Loucy (cell line): ENCODE measurements around the gene BTBD6.

ENCODE experiments used
- H2AFZ ChIP-seq: fragments of 200-600 bp; sonication (generic); 2 replicates; pipeline ENCODE4 v1.6.0; 2016; ENCODE audit warnings: antibody characterized with exemption, mild to moderate bottlenecking, low read length, moderate library complexity
- H3F3A ChIP-seq: fragments of 200-600 bp; 2 replicates; pipeline ENCODE4 v1.6.0; 2016; ENCODE audit warnings: antibody characterized with exemption, low read depth, mild to moderate bottlenecking
- H3K27me3 ChIP-seq: fragments of 200-600 bp; sonication (generic); 2 replicates; pipeline ENCODE4 v1.6.1; 2014; ENCODE audit warnings: low read length, mild to moderate bottlenecking; ENCODE audit not compliant: insufficient read depth, poor library complexity, severe bottlenecking
- H3K36me3 ChIP-seq: fragments of 200-600 bp; sonication (generic); 2 replicates; pipeline ENCODE4 v1.6.1; 2016; ENCODE audit warnings: low read length; ENCODE audit not compliant: insufficient read depth
- H3K4me1 ChIP-seq: fragments of 200-600 bp; sonication (generic); 2 replicates; pipeline ENCODE4 v1.5.1; 2014; ENCODE audit warnings: low read length, mild to moderate bottlenecking; ENCODE audit not compliant: insufficient read depth, poor library complexity, severe bottlenecking
- H3K4me2 ChIP-seq: fragments of 200-600 bp; sonication (generic); 2 replicates; pipeline ENCODE4 v1.6.0; 2014; ENCODE audit warnings: antibody characterized with exemption, low read length, low read depth, mild to moderate bottlenecking; ENCODE audit not compliant: poor library complexity, severe bottlenecking
- H3K4me3 ChIP-seq: fragments of 200-600 bp; sonication (generic); 2 replicates; pipeline ENCODE4 v1.5.1; 2014; ENCODE audit warnings: low read length, mild to moderate bottlenecking, mixed read lengths; ENCODE audit not compliant: poor library complexity, severe bottlenecking
- H3K79me2 ChIP-seq: fragments of 200-600 bp; sonication (generic); 2 replicates; pipeline ENCODE4 v1.6.1; 2014; ENCODE audit warnings: low read length; ENCODE audit not compliant: insufficient read depth
- H3K9ac ChIP-seq: fragments of 200-600 bp; sonication (generic); 2 replicates; pipeline ENCODE4 v1.6.0; 2014; ENCODE audit warnings: mild to moderate bottlenecking, low read depth, low read length, moderate library complexity; ENCODE audit not compliant: poor library complexity, severe bottlenecking
- H3K9me2 ChIP-seq: fragments of 200-600 bp; sonication (generic); replicated peaks from 2 replicates; pipeline ENCODE4 v1.6.1; 2016; ENCODE audit warnings: low read depth, low read length, mixed read lengths
- H3K9me3 ChIP-seq: fragments of 200-600 bp; sonication (generic); 2 replicates; pipeline ENCODE4 v1.6.1; 2014; ENCODE audit warnings: mild to moderate bottlenecking, antibody characterized with exemption, low read length, low read depth; ENCODE audit not compliant: insufficient read depth
- H4K20me1 ChIP-seq: fragments of 200-600 bp; sonication (generic); 2 replicates; pipeline ENCODE4 v1.6.0; 2014; ENCODE audit warnings: antibody characterized with exemption, low read length, mild to moderate bottlenecking; ENCODE audit not compliant: insufficient read depth, poor library complexity, severe bottlenecking
- CTCF ChIP-seq: fragments of 200-600 bp; sonication (generic); conservative IDR thresholded peaks from 2 replicates; pipeline ENCODE4 v1.5.1; 2014; ENCODE audit warnings: mild to moderate bottlenecking, antibody characterized with exemption, low read length
- EZH2phosphoT487 ChIP-seq: fragments of 200-600 bp; IDR thresholded peaks from 2 replicates; pipeline ENCODE4 v1.6.1; 2018; ENCODE audit warnings: antibody characterized with exemption, mild to moderate bottlenecking, moderate library complexity, borderline replicate concordance

Gene BTBD6

GRCh38 chr14:105204206-105204930 lies 44.0 kb upstream of the BTBD6 start:
- Histone ChIP-seq H3K9me2 (no peaks in the 10 kb centered on the region), H3F3A (no peaks in the 10 kb centered on the region), H4K20me1 (no peaks in the 10 kb centered on the region), H3K9ac (no peak overlapping the region), H3K4me2 (no peak overlapping the region), H3K79me2 (no peaks in the 10 kb centered on the region), H3K4me3 (no peak overlapping the region), H3K36me3 (peaks cover 5% of the 10 kb centered on the region; the same call in 1 of the 2 replicates), H2AFZ (no peak overlapping the region), H3K4me1 (peaks cover 36% of the 10 kb centered on the region), H3K27me3 (no peaks in the 10 kb centered on the region), H3K9me3 (no peaks in the 10 kb centered on the region)
- TF ChIP-seq EZH2phosphoT487 (no peak), CTCF (no peak)

DNA sequence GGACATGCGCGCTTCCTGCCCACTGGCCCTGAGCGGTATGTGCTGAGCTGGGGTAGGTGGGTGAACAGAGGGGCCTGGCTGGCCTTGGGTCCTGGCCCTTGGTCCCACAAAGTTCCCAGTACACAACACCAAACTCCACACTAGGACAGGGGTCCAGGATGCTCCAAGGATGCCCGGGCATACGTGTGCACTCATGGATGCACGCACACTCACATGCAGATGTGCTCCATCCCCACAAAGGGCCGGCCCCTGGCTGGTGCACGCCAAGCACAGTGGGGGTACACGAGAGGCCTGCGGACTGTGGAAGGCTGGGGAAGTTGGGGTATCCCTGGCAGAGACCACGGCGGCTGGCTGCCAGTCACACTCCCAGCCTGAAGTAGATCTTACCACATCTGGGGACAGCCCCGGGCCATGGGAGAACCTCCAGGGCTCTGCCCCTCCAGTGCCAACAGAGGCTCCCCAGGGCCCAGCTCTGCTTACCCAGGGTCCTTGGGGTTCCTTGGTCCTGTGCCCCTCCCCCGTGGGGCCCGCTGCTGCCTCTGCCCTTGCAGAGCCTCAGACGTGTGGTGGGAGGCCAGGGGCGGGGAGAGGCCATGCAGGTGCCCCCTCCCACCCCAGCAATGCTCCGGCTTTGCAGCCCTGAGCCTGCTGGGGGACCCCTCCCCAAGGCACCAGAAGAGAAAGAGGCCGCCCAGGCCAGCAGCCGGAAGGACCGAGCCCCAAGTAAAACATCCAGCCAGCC lies 43.2 kb upstream of the BTBD6 start:
- Histone ChIP-seq H2AFZ (no peak overlapping the region), H3K36me3 (peaks cover 13% of the 10 kb centered on the region; the same call in 1 of the 2 replicates), H3K9me3 (no peaks in the 10 kb centered on the region), H3K79me2 (no peaks in the 10 kb centered on the region), H3K27me3 (no peaks in the 10 kb centered on the region), H3K4me2 (no peak overlapping the region), H3K9me2 (no peaks in the 10 kb centered on the region), H3K4me1 (peaks cover 31% of the 10 kb centered on the region), H3F3A (no peaks in the 10 kb centered on the region), H3K4me3 (no peak overlapping the region), H4K20me1 (no peaks in the 10 kb centered on the region), H3K9ac (no peak overlapping the region)
- TF ChIP-seq EZH2phosphoT487, result no peak
- no peak for TF ChIP-seq CTCF

DNA sequence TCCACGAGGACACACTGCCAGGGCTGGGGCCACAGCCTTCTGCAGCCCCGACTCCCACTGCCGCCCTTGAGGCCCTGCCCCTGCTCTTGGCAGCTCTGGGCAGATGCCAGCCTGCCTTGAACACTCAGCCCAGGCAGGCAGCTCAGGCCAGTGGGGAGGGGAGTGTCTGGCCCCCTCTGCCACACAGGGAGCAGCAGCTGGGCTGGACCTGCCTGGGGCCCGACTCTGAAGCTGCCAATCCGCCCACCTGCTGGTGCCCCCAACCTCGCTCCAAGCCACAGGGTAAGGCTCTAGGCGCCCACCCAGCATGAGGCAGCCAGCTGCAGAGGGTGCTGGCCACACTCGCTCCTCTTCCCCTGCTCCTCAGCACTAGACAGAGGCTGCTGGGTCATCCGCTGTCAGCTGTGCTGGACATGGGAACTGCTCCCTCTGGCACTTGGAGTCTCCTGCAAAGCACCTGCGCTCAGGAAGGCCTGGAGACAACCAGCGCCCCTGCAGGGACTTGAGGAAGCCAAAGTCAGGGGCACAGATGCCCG lies 42.6 kb upstream of the BTBD6 start:
- H3K4me1 ChIP-seq, result peaks cover 25% of the 10 kb centered on the region
- H3K9ac ChIP-seq, result no peak overlapping the region
- TF ChIP-seq EZH2phosphoT487 (no peak), CTCF (no peak)
- H3K9me2 ChIP-seq, result no peaks in the 10 kb centered on the region
- H3K36me3 ChIP-seq, result peaks cover 16% of the 10 kb centered on the region; the same call in 1 of the 2 replicates
- no peak overlapping the region for H3K4me3 ChIP-seq
- H3F3A ChIP-seq, result no peaks in the 10 kb centered on the region
- no peaks in the 10 kb centered on the region for H3K27me3 ChIP-seq
- H3K9me3 ChIP-seq, result no peaks in the 10 kb centered on the region
- no peak overlapping the region for H3K4me2 ChIP-seq
- H3K79me2 ChIP-seq, result no peaks in the 10 kb centered on the region
- no peak overlapping the region for H2AFZ ChIP-seq
- no peaks in the 10 kb centered on the region for H4K20me1 ChIP-seq
